H1 (cell line): ENCODE measurements around the gene GRM8. TPM values are rescaled to one million over a fixed set of nuclear protein-coding genes. Genes with fewer than 3 reads are reported as not detected.
"Not testable (repeated sequence)": the region's sequence is repeated elsewhere in the genome, so short reads cannot be mapped to it uniquely, and the experiment has no call there.

ENCODE experiments used
- CTCF ChIA-PET: fragments of 300-600 bp; sonication (Branson Sonifier 250); formaldehyde crosslinking; loops from one replicate; lab custom pipeline; 2021; ENCODE audit not compliant: partially characterized antibody; lab: Charles Lee
- POLR2A ChIA-PET: fragments of 300-600 bp; sonication (Branson Sonifier 250); formaldehyde crosslinking; loops from one replicate; lab custom pipeline; 2021; ENCODE audit warnings: inconsistent platforms; ENCODE audit not compliant: partially characterized antibody; lab: Charles Lee
- DNase-seq, 2 experiments: peaks; one replicate each; pipeline versions ENCODE4 v3.0.0 to v3.0.0-alpha.2; 2010 to 2022; ENCODE audit warnings: low spot score in 2 of 2, low read depth in 1 of 2, mixed read lengths in 1 of 2
- FAIRE-seq: peaks from 2 replicates; lab custom pipeline; 2011; peaks lifted over from hg19 to GRCh38; lab: Jason Lieb, UNC
- H2AFZ ChIP-seq: 2 replicates; pipeline ENCODE4 v1.8.1; 2012; ENCODE audit warnings: low read length, inconsistent platforms
- H2AK5ac ChIP-seq: 2 replicates; pipeline ENCODE4 v1.6.1; 2013; ENCODE audit warnings: low read depth, low read length
- H2BK120ac ChIP-seq: replicated peaks from 2 replicates; pipeline ENCODE3; 2013; ENCODE audit warnings: low read depth, low read length, inconsistent platforms
- H2BK12ac ChIP-seq: 2 replicates; pipeline ENCODE4 v1.6.1; 2013; ENCODE audit warnings: low read depth, low read length
- H2BK15ac ChIP-seq: 2 replicates; pipeline ENCODE4 v1.6.1; 2013; ENCODE audit warnings: low read length
- H2BK20ac ChIP-seq: 2 replicates; pipeline ENCODE4 v1.6.1; 2013; ENCODE audit warnings: low read length
- H2BK5ac ChIP-seq: 2 replicates; pipeline ENCODE4 v1.6.1; 2013; ENCODE audit warnings: low read depth, low read length
- H3K14ac ChIP-seq: 2 replicates; pipeline ENCODE4 v1.6.1; 2013; ENCODE audit warnings: inconsistent platforms; ENCODE audit not compliant: insufficient read length
- H3K18ac ChIP-seq: 2 replicates; pipeline ENCODE4 v1.6.1; 2013; ENCODE audit warnings: low read length; ENCODE audit errors: extremely low read depth
- H3K23ac ChIP-seq: 2 replicates; pipeline ENCODE4 v1.6.1; 2013; ENCODE audit warnings: inconsistent platforms; ENCODE audit not compliant: insufficient read length
- H3K23me2 ChIP-seq: 2 replicates; pipeline ENCODE4 v1.6.1; 2013; ENCODE audit warnings: low read depth, low read length
- H3K27ac ChIP-seq: 2 replicates; pipeline ENCODE4 v1.6.1; 2011; ENCODE audit warnings: low read depth, low read length, inconsistent platforms
- H3K27me3 ChIP-seq, 4 experiments: replicated peaks in 1 of 4; 1 replicate in 1 of 4; 2 replicates in 3 of 4; pipeline versions ENCODE4 v1.6.1 to v1.8.1; 2011 to 2013; ENCODE audit warnings: low read length in 3 of 4, mild to moderate bottlenecking in 3 of 4, inconsistent platforms in 2 of 4, mixed read lengths in 2 of 4, moderate library complexity in 1 of 4; ENCODE audit not compliant: control insufficient read depth in 3 of 4, insufficient read depth in 3 of 4; ENCODE audit errors: extremely low read depth in 1 of 4
- H3K36me3 ChIP-seq, 4 experiments: 2 replicates each; pipeline versions ENCODE4 v1.6.1 to v1.8.1; 2011 to 2013; ENCODE audit warnings: mild to moderate bottlenecking in 4 of 4, low read length in 3 of 4, moderate library complexity in 2 of 4, control low read depth in 1 of 4, inconsistent platforms in 1 of 4; ENCODE audit not compliant: insufficient read depth in 4 of 4, control insufficient read depth in 2 of 4
- H3K4ac ChIP-seq: replicated peaks from 2 replicates; pipeline ENCODE3; 2013; ENCODE audit warnings: low read length, low read depth, mixed read lengths, inconsistent platforms; ENCODE audit not compliant: insufficient read length
- H3K4me1 ChIP-seq, 4 experiments: replicated peaks in 1 of 4; 1 replicate in 1 of 4; 2 replicates in 3 of 4; pipeline versions ENCODE4 v1.6.1 to v1.8.1; 2011 to 2013; ENCODE audit warnings: low read length in 3 of 4, inconsistent platforms in 2 of 4, mixed read lengths in 1 of 4; ENCODE audit not compliant: insufficient read depth in 4 of 4, control insufficient read depth in 3 of 4
- H3K4me2 ChIP-seq, 2 experiments: 2 replicates each; pipeline versions ENCODE4 v1.6.1 to v1.8.1; 2011 to 2013; ENCODE audit warnings: low read depth in 2 of 2, low read length in 2 of 2, control low read depth in 1 of 2, inconsistent platforms in 1 of 2, mild to moderate bottlenecking in 1 of 2; ENCODE audit not compliant: insufficient read depth in 1 of 2
- H3K4me3 ChIP-seq, 4 experiments: fragments of 200-600, 300-600 bp in 1 of 4; sonication (generic), shearing (Covaris generic), sonication (Bioruptor Twin) in 1 of 4; 2 replicates each; pipeline versions ENCODE4 v1.5.1 to v1.8.1; 2011 to 2016; ENCODE audit warnings: low read length in 4 of 4, low read depth in 3 of 4, control low read depth in 2 of 4, inconsistent platforms in 2 of 4, mild to moderate bottlenecking in 2 of 4, mixed read lengths in 1 of 4, moderate library complexity in 1 of 4; ENCODE audit not compliant: insufficient read depth in 2 of 4; ENCODE audit errors: extremely low read depth in 1 of 4
- H3K56ac ChIP-seq: replicated peaks from 2 replicates; pipeline ENCODE3; 2013; ENCODE audit warnings: low read depth, mild to moderate bottlenecking, mixed read lengths, low read length, inconsistent platforms; ENCODE audit not compliant: insufficient read length
- H3K79me1 ChIP-seq: 2 replicates; pipeline ENCODE4 v1.6.1; 2013; ENCODE audit warnings: low read depth, low read length, control low read depth
- H3K79me2 ChIP-seq, 2 experiments: 2 replicates each; pipeline versions ENCODE4 v1.6.1 to v1.8.1; 2012 to 2013; ENCODE audit warnings: low read length in 2 of 2, mild to moderate bottlenecking in 2 of 2, inconsistent platforms in 1 of 2; ENCODE audit not compliant: insufficient read depth in 2 of 2, control insufficient read depth in 1 of 2
- H3K9ac ChIP-seq, 4 experiments: replicated peaks in 1 of 4; 1 replicate in 1 of 4; 2 replicates in 3 of 4; pipeline versions ENCODE4 v1.6.1 to v1.8.1; 2011 to 2013; ENCODE audit warnings: low read depth in 3 of 4, low read length in 3 of 4, control low read depth in 2 of 4, mild to moderate bottlenecking in 2 of 4, moderate library complexity in 2 of 4, inconsistent platforms in 1 of 4; ENCODE audit errors: extremely low read depth in 1 of 4
- H3K9me3 ChIP-seq, 2 experiments: 2 replicates each; pipeline versions ENCODE4 v1.6.1 to v1.8.1; 2012 to 2013; ENCODE audit warnings: mild to moderate bottlenecking in 2 of 2, moderate library complexity in 2 of 2, control low read depth in 1 of 2, inconsistent platforms in 1 of 2, low read depth in 1 of 2, low read length in 1 of 2, mixed read lengths in 1 of 2; ENCODE audit not compliant: insufficient read depth in 2 of 2
- H4K20me1 ChIP-seq, 2 experiments: replicated peaks in 1 of 2; 2 replicates each; pipeline versions ENCODE3 to v1.8.1; 2011 to 2013; ENCODE audit warnings: inconsistent platforms in 2 of 2, low read length in 2 of 2, mild to moderate bottlenecking in 1 of 2; ENCODE audit not compliant: insufficient read depth in 2 of 2, control insufficient read depth in 1 of 2
- H4K5ac ChIP-seq: 2 replicates; pipeline ENCODE4 v1.6.1; 2013; ENCODE audit warnings: low read length, low read depth, mixed read lengths, inconsistent platforms; ENCODE audit not compliant: insufficient read length
- H4K8ac ChIP-seq: 2 replicates; pipeline ENCODE4 v1.8.0; 2013; ENCODE audit warnings: mild to moderate bottlenecking, moderate library complexity, low read length, inconsistent platforms; ENCODE audit not compliant: insufficient read depth; ENCODE audit errors: extremely low read depth
- H4K91ac ChIP-seq: replicated peaks from 2 replicates; pipeline ENCODE3; 2013; ENCODE audit warnings: low read length, mixed read lengths, inconsistent platforms; ENCODE audit not compliant: insufficient read length
- KDM4A ChIP-seq: IDR thresholded peaks from one replicate; pipeline ENCODE4 v1.7.1; 2012; ENCODE audit warnings: low read depth, mild to moderate bottlenecking, moderate library complexity, low read length, inconsistent platforms; ENCODE audit not compliant: severe bottlenecking
- TAF7 ChIP-seq: optimal IDR thresholded peaks from 2 replicates; pipeline ENCODE3; 2011; ENCODE audit warnings: low read depth, mild to moderate bottlenecking, inconsistent platforms, low read length, moderate library complexity, borderline replicate concordance
- WGBS, 2 experiments: shearing (Covaris generic) in 1 of 2; methylation state at CpG; one replicate each; pipeline versions ENCODE4 v1.1.6 to v1.1.7; 2013 to 2015; ENCODE audit warnings: low lambda C conversion rate in 2 of 2, mixed read lengths in 2 of 2, inconsistent platforms in 1 of 2, low coverage in 1 of 2, missing lambda C conversion rate in 1 of 2; ENCODE audit not compliant: insufficient replicate concordance in 2 of 2, insufficient coverage in 1 of 2, insufficient read length in 1 of 2; ENCODE audit errors: extremely low coverage in 1 of 2, missing lambda C conversion rate in 1 of 2; 5-methylcytosine and 5-hydroxymethylcytosine counted together
- polyA plus RNA-seq, 7 experiments: library from polyadenylated mRNA; depleted of rRNA in 3 of 7; stranded (reverse) in 5 of 7; unstranded in 2 of 7; fragments of >200 nt in 5 of 7; fragments of 200-250 nt in 2 of 7; gene quantifications; 1 replicate in 5 of 7; 2 replicates in 1 of 7; 4 replicates in 1 of 7; pipeline versions ENCODE4 v1.2.1 to v1.2.3, GENCODE V29; 2011 to 2013; ENCODE audit warnings: missing spikeins in 2 of 7, mixed read lengths in 2 of 7
- total RNA-seq: library from RNA; stranded (reverse); fragmentation: NEBNext Ultra II Directional; extraction: Animal tissue kit (Norgen Biotek cat#: 25700); gene quantifications from 2 replicates; pipeline ENCODE4 v1.2.1, GENCODE V29; 2021
- TF ChIP-seq, protein P1 (sequence below): IDR thresholded peaks from 2 replicates; pipeline ENCODE4 v1.6.1; 2011; ENCODE audit warnings: low read length, improper control_type of control experiment

The GRM8 gene
- total and polyA plus RNA-seq, 2 of the 8 experiments (the other 6 are each of a cell fraction or from before 2014, with no cell fraction given), result 2.6 to 2.8 TPM

DNA sequence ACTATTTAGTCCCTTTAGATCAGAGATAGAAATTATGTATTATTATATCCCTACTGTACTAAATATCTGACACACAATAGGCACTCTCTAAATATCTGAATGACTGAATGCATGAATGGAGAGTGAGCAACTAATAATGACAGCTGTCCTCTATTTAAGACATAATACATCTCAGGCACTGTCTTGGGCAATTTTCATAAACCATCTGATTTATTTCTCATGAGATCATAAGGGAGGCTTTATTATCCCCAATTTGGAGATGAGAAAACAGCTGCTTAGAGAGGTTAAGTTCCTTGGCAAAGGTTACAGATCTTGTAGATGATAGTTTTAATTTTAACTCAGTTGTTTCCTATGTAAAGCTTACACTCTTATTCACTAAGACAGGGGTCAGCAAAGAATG, 570.6 kb downstream of the GRM8 start (continued):
- TF ChIP-seq, protein P1, sequence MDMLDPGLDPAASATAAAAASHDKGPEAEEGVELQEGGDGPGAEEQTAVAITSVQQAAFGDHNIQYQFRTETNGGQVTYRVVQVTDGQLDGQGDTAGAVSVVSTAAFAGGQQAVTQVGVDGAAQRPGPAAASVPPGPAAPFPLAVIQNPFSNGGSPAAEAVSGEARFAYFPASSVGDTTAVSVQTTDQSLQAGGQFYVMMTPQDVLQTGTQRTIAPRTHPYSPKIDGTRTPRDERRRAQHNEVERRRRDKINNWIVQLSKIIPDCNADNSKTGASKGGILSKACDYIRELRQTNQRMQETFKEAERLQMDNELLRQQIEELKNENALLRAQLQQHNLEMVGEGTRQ, result no peak
- TF ChIP-seq TAF7 (no peak), KDM4A (no peak)

DNA sequence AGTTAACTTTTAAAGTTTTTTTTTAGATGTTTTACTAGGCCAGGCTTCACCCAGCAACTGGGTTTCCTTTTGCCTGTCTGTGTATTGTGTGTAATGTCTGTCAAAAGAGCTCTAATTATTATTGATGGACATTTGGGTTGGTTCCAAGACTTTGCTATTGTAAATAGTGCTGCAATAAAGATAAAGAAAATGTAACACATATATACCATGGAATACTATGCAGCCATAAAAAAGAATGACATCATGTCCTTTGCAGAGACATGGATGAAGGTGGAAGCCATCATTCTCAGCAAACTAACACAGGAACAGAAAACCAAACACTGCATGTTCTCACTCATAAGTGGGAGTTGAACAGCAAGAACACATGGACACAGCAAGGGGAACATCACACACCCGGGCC, 584.0 kb downstream of the GRM8 start:
- H3K4me2 ChIP-seq, H3K23ac ChIP-seq, H3K23me2 ChIP-seq, H3K79me2 ChIP-seq, H4K8ac ChIP-seq, H2BK20ac ChIP-seq, DNase-seq, H2AFZ ChIP-seq, H2BK12ac ChIP-seq, H3K79me1 ChIP-seq, H2BK120ac ChIP-seq, H3K4me1 ChIP-seq, H3K14ac ChIP-seq, H3K4ac ChIP-seq, H3K36me3 ChIP-seq, H4K5ac ChIP-seq, H2AK5ac ChIP-seq, POLR2A ChIA-PET, H3K9ac ChIP-seq, H3K56ac ChIP-seq, H4K91ac ChIP-seq, H2BK5ac ChIP-seq, H3K27ac ChIP-seq, H3K18ac ChIP-seq, H3K9me3 ChIP-seq, H4K20me1 ChIP-seq, H3K4me3 ChIP-seq, CTCF ChIA-PET, H3K27me3 ChIP-seq, FAIRE-seq, H2BK15ac ChIP-seq: not testable (repeated sequence)
- WGBS, 2 experiments, result 94% methylated on average over 1 of the region's 1 CpG; no CpG with 5 or more reads in 1 of the 2 experiments
